Measurements from ENCODE around the gene TGIF1.

TGIF1 gene

GRCh38 chr18:3502650-3503049 lies 52.7 kb downstream of the TGIF1 start:
- no peak for DNase-seq (ENCODE audit: low read depth)
- TF ChIP-seq CTCF (IDR thresholded peaks at IDR 0.05; ENCODE audit: insufficient read depth, low read depth, low read length, missing control alignments), result no peak

GRCh38 chr18:3504637-3505036 lies 54.7 kb downstream of the TGIF1 start:
- TF ChIP-seq CTCF (IDR thresholded peaks at IDR 0.05; ENCODE audit: insufficient read depth, low read depth, low read length, missing control alignments), result no peak
- H3K4me3 ChIP-seq (ENCODE audit: low read length), result no peak overlapping the region
- no peak for DNase-seq (ENCODE audit: low read depth)

More at GRCh38 chr18:3502650-3503049, 52.7 kb downstream of the TGIF1 start:
- no peak overlapping the region for H3K4me3 ChIP-seq (ENCODE audit: low read length)

GRCh38 chr18:3508576-3509549 lies 58.9 kb downstream of the TGIF1 start:
- DNase-seq (ENCODE audit: low read depth), result peak; percentile 59
- no peak overlapping the region for H3K4me3 ChIP-seq (ENCODE audit: low read length)
- no peak for TF ChIP-seq CTCF (IDR thresholded peaks at IDR 0.05; ENCODE audit: insufficient read depth, low read depth, low read length, missing control alignments)
